DND-41 (cell line): Measurements from ENCODE around the gene RIPK4.
"Not testable (repeated sequence)": the region's sequence is repeated elsewhere in the genome, so short reads cannot be mapped to it uniquely, and the experiment has no call there.

Experiments
- EZH2 ChIP-seq: IDR thresholded peaks from 3 replicates; pipeline ENCODE4 v1.6.1; 2012; ENCODE audit warnings: borderline replicate concordance, low read depth, mild to moderate bottlenecking, moderate library complexity, low read length, inconsistent platforms; ENCODE audit not compliant: severe bottlenecking
- TF ChIP-seq, protein P1 (sequence below): IDR thresholded peaks from 2 replicates; pipeline ENCODE4 v1.5.1; 2012; ENCODE audit warnings: borderline replicate concordance, low read length, moderate library complexity, mild to moderate bottlenecking; ENCODE audit not compliant: poor library complexity, severe bottlenecking; ENCODE audit errors: extremely low read depth

DNA sequence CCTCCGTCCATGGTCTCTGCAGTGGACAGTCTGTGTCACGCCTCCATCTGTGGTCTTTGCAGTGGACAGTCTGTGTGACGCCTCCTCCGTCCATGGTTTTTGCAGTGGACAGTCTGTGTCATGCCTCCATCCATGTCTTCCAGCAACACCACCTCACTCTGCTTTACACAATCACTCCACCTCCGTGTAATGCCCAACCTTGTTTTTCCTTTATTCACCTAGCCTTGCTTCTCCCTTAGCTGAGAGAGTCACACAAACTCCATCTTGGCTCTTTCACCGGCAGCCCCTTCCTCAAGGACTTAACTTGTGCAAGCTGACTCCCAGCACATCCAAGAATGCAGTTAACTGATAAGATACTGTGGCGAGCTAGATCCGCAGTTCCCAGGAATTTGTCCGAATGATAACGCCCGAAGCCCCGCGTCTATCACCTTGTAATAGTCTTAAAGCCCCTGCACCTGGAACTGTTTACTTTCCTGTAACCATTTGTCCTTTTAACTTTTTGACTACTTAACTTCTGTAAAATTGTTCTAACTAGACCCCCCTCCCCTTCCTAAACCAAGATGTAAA is 52.5 kb downstream of the RIPK4 start:
- TF ChIP-seq EZH2: not testable (repeated sequence)
- TF ChIP-seq, protein P1, sequence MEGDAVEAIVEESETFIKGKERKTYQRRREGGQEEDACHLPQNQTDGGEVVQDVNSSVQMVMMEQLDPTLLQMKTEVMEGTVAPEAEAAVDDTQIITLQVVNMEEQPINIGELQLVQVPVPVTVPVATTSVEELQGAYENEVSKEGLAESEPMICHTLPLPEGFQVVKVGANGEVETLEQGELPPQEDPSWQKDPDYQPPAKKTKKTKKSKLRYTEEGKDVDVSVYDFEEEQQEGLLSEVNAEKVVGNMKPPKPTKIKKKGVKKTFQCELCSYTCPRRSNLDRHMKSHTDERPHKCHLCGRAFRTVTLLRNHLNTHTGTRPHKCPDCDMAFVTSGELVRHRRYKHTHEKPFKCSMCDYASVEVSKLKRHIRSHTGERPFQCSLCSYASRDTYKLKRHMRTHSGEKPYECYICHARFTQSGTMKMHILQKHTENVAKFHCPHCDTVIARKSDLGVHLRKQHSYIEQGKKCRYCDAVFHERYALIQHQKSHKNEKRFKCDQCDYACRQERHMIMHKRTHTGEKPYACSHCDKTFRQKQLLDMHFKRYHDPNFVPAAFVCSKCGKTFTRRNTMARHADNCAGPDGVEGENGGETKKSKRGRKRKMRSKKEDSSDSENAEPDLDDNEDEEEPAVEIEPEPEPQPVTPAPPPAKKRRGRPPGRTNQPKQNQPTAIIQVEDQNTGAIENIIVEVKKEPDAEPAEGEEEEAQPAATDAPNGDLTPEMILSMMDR: not testable (repeated sequence)
